HEK293 (cell line): ENCODE data around the gene IGFALS.

Experiments used
- HIC1 ChIP-seq: fragments of 450-650 bp; formaldehyde crosslinking; IDR thresholded peaks from 2 replicates; pipeline ENCODE4 v1.5.1; 2016; ENCODE audit warnings: missing biosample characterization, missing genetic modification characterization
- IKZF3 ChIP-seq: fragments of 450-650 bp; IDR thresholded peaks from 2 replicates; pipeline ENCODE4 v1.5.0; 2018; ENCODE audit warnings: missing biosample characterization, mild to moderate bottlenecking, missing genetic modification characterization, moderate library complexity
- KLF10 ChIP-seq: fragments of 450-650 bp; IDR thresholded peaks from 2 replicates; pipeline ENCODE4 v1.5.1; 2018; ENCODE audit warnings: missing biosample characterization, mild to moderate bottlenecking, missing genetic modification characterization
- PATZ1 ChIP-seq: fragments of 450-650 bp; formaldehyde crosslinking; IDR thresholded peaks from 2 replicates; pipeline ENCODE4 v1.5.1; 2016; ENCODE audit warnings: missing biosample characterization, missing genetic modification characterization
- REPIN1 ChIP-seq: fragments of 450-650 bp; formaldehyde crosslinking; IDR thresholded peaks from 2 replicates; pipeline ENCODE4 v1.5.1; 2017; ENCODE audit warnings: missing biosample characterization, missing genetic modification characterization, low read depth
- SALL2 ChIP-seq: fragments of 450-650 bp; formaldehyde crosslinking; IDR thresholded peaks from 2 replicates; pipeline ENCODE4 v1.5.0; 2017; ENCODE audit warnings: missing biosample characterization, mild to moderate bottlenecking, missing genetic modification characterization, borderline replicate concordance
- SP7 ChIP-seq: fragments of 450-650 bp; formaldehyde crosslinking; IDR thresholded peaks from 2 replicates; pipeline ENCODE4 v1.5.1; 2016; ENCODE audit warnings: missing biosample characterization, missing genetic modification characterization
- ZBTB11 ChIP-seq: fragments of 450-650 bp; formaldehyde crosslinking; conservative IDR thresholded peaks from 2 replicates; pipeline ENCODE4 v1.5.1; 2016; ENCODE audit warnings: low read depth, missing biosample characterization, missing genetic modification characterization
- ZFP69B ChIP-seq: fragments of 450-650 bp; formaldehyde crosslinking; IDR thresholded peaks from 2 replicates; pipeline ENCODE4 v1.5.1; 2016; ENCODE audit warnings: missing biosample characterization, missing genetic modification characterization
- ZNF175 ChIP-seq: fragments of 450-650 bp; formaldehyde crosslinking; IDR thresholded peaks from 2 replicates; pipeline ENCODE4 v1.5.1; 2016; ENCODE audit warnings: missing biosample characterization, missing genetic modification characterization
- ZNF366 ChIP-seq: fragments of 450-650 bp; formaldehyde crosslinking; conservative IDR thresholded peaks from 2 replicates; pipeline ENCODE4 v1.5.1; 2016; ENCODE audit warnings: missing biosample characterization, missing genetic modification characterization
- ZNF513 ChIP-seq: fragments of 450-650 bp; IDR thresholded peaks from 2 replicates; pipeline ENCODE4 v1.5.1; 2018; ENCODE audit warnings: missing biosample characterization, missing genetic modification characterization
- ZNF518A ChIP-seq: fragments of 450-650 bp; formaldehyde crosslinking; conservative IDR thresholded peaks from 2 replicates; pipeline ENCODE4 v1.5.1; 2016; ENCODE audit warnings: low read depth, missing biosample characterization, missing genetic modification characterization
- ZNF530 ChIP-seq: fragments of 450-650 bp; formaldehyde crosslinking; IDR thresholded peaks from 2 replicates; pipeline ENCODE4 v1.5.1; 2016; ENCODE audit warnings: low read depth, missing biosample characterization, missing genetic modification characterization
- ZNF580 ChIP-seq: fragments of 450-650 bp; formaldehyde crosslinking; IDR thresholded peaks from 2 replicates; pipeline ENCODE4 v1.5.1; 2016; ENCODE audit warnings: missing biosample characterization, missing genetic modification characterization
- ZNF585B ChIP-seq: fragments of 450-650 bp; formaldehyde crosslinking; IDR thresholded peaks from 2 replicates; pipeline ENCODE4 v1.5.1; 2016; ENCODE audit warnings: missing biosample characterization, missing genetic modification characterization
- ZNF610 ChIP-seq: fragments of 450-650 bp; formaldehyde crosslinking; IDR thresholded peaks from 2 replicates; pipeline ENCODE4 v1.5.1; 2016; ENCODE audit warnings: missing biosample characterization, missing genetic modification characterization, borderline replicate concordance
- ZNF701 ChIP-seq: fragments of 450-650 bp; formaldehyde crosslinking; IDR thresholded peaks from 2 replicates; pipeline ENCODE4 v1.5.1; 2016; ENCODE audit warnings: missing biosample characterization, missing genetic modification characterization
- ZSCAN16 ChIP-seq: fragments of 450-650 bp; formaldehyde crosslinking; IDR thresholded peaks from 2 replicates; pipeline ENCODE4 v1.5.1; 2016; ENCODE audit warnings: missing biosample characterization, missing genetic modification characterization
- ZSCAN4 ChIP-seq: fragments of 450-650 bp; formaldehyde crosslinking; IDR thresholded peaks from 2 replicates; pipeline ENCODE4 v1.5.1; 2017; ENCODE audit warnings: missing biosample characterization, missing genetic modification characterization

Gene IGFALS

GRCh38 chr16:1769402-1770300, 23.9 kb downstream of the IGFALS start (continued):
- TF ChIP-seq ZNF513 (tag by site-specific recombination) = 0 out of 2 replicates have a peak, but pooled peaks have one; percentile 19
- 0 out of 2 replicates have a peak, but pooled peaks have one; percentile 57 for TF ChIP-seq HIC1
- no peak for TF ChIP-seq ZSCAN4 (tag by site-specific recombination)
- peak; percentile 40; the same call in 1 of the 2 replicates for TF ChIP-seq PATZ1 (tag by site-specific recombination)
- TF ChIP-seq ZNF701 = no peak
- TF ChIP-seq ZNF585B = no peak
- TF ChIP-seq ZNF610 (tag by site-specific recombination) = no peak
- no peak for TF ChIP-seq SP7 (tag by site-specific recombination)
- no peak for TF ChIP-seq ZNF366 (tag by site-specific recombination)
- TF ChIP-seq ZNF530 (tag by site-specific recombination) = no peak
- no peak for TF ChIP-seq KLF10 (tag by site-specific recombination)
- no peak for TF ChIP-seq ZBTB11 (tag by site-specific recombination)
- TF ChIP-seq REPIN1 (tag by site-specific recombination) = no peak
- TF ChIP-seq ZNF175 = no peak
- TF ChIP-seq SALL2 = no peak
- no peak for TF ChIP-seq ZNF518A (tag by site-specific recombination)
- 0 out of 2 replicates have a peak, but pooled peaks have one; percentile 12 for TF ChIP-seq ZFP69B (tag by site-specific recombination)
- TF ChIP-seq ZSCAN16 (tag by site-specific recombination) = no peak
- TF ChIP-seq IKZF3 (tag by site-specific recombination) = peak; percentile 46; the same call in 1 of the 2 replicates
- no peak for TF ChIP-seq ZNF580 (tag by site-specific recombination)
